Measurements from ENCODE around the gene PON2. TPM values are rescaled to one million over a fixed set of nuclear protein-coding genes. Genes with fewer than 3 reads are reported as not detected.

Gene PON2
- total RNA-seq, 1 donor from 2014 or later, result 152 TPM

GRCh38 chr7:95481271-95482165 lies 46.7 kb upstream of the PON2 start:
- Histone ChIP-seq H4K20me1 (ENCODE audit: insufficient read depth, low read length) (no peaks in the 10 kb centered on the region), H3K4me3 (ENCODE audit: insufficient read depth, low read depth, low read length) (no peak overlapping the region), H3K9me3 (ENCODE audit: insufficient read depth, low read depth, low read length) (no peaks in the 10 kb centered on the region), H2AFZ (ENCODE audit: low read depth, low read length) (no peak overlapping the region), H3K79me2 (ENCODE audit: insufficient read depth, low read length) (no peaks in the 10 kb centered on the region), H3K36me3 (ENCODE audit: insufficient read depth, low read length) (no peaks in the 10 kb centered on the region), H3K27me3 (ENCODE audit: insufficient read depth, low read length) (no peaks in the 10 kb centered on the region), H3K4me2 (ENCODE audit: low read length) (no peak overlapping the region), H3K27ac (ENCODE audit: low read depth, low read length) (no peak overlapping the region), H3K4me1 (ENCODE audit: insufficient read depth, low read length) (peaks cover 7% of the 10 kb centered on the region), H3K9ac (ENCODE audit: low read length) (no peak overlapping the region)
- Mint-ChIP-seq H3K9me3 (ENCODE audit: unreplicated experiment) (no peaks in the 10 kb centered on the region), H3K27me3 (ENCODE audit: low read depth, unreplicated experiment) (no peaks in the 10 kb centered on the region), H3K4me1 (ENCODE audit: low read depth, unreplicated experiment) (peaks cover 16% of the 10 kb centered on the region), H3K36me3 (ENCODE audit: low read depth, unreplicated experiment) (no peaks in the 10 kb centered on the region), H3K4me3 (ENCODE audit: unreplicated experiment) (no peak overlapping the region), H3K27ac (ENCODE audit: unreplicated experiment) (no peak overlapping the region)
- FAIRE-seq, result no peak
- DNase-seq (ENCODE audit: low read depth), result no peak
- TF ChIP-seq EZH2 (IDR thresholded peaks at IDR 0.05; ENCODE audit: insufficient read depth, low read length), result no peak
- TF ChIP-seq, protein P1, sequence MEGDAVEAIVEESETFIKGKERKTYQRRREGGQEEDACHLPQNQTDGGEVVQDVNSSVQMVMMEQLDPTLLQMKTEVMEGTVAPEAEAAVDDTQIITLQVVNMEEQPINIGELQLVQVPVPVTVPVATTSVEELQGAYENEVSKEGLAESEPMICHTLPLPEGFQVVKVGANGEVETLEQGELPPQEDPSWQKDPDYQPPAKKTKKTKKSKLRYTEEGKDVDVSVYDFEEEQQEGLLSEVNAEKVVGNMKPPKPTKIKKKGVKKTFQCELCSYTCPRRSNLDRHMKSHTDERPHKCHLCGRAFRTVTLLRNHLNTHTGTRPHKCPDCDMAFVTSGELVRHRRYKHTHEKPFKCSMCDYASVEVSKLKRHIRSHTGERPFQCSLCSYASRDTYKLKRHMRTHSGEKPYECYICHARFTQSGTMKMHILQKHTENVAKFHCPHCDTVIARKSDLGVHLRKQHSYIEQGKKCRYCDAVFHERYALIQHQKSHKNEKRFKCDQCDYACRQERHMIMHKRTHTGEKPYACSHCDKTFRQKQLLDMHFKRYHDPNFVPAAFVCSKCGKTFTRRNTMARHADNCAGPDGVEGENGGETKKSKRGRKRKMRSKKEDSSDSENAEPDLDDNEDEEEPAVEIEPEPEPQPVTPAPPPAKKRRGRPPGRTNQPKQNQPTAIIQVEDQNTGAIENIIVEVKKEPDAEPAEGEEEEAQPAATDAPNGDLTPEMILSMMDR (IDR thresholded peaks at IDR 0.05; ENCODE audit: insufficient read depth, low read depth, low read length), result no peak

- H2AFZ ChIP-seq (ENCODE audit: low read depth, low read length), result no peak overlapping the region
- H3K9me3 Mint-ChIP-seq (ENCODE audit: unreplicated experiment), result no peaks in the 10 kb centered on the region
- no peak overlapping the region for H3K4me3 ChIP-seq (ENCODE audit: insufficient read depth, low read depth, low read length)
- no peak overlapping the region for H3K4me3 Mint-ChIP-seq (ENCODE audit: unreplicated experiment)
- H3K27me3 Mint-ChIP-seq (ENCODE audit: low read depth, unreplicated experiment), result no peaks in the 10 kb centered on the region
- H3K9ac ChIP-seq (ENCODE audit: low read length), result no peak overlapping the region
- DNase-seq (ENCODE audit: low read depth), result no peak
- no peaks in the 10 kb centered on the region for H3K79me2 ChIP-seq (ENCODE audit: insufficient read depth, low read length)
- no peaks in the 10 kb centered on the region for H3K27me3 ChIP-seq (ENCODE audit: insufficient read depth, low read length)
- no peak overlapping the region for H3K27ac Mint-ChIP-seq (ENCODE audit: unreplicated experiment)
- peaks cover 21% of the 10 kb centered on the region for H3K4me1 Mint-ChIP-seq (ENCODE audit: low read depth, unreplicated experiment)
- TF ChIP-seq EZH2 (IDR thresholded peaks at IDR 0.05; ENCODE audit: insufficient read depth, low read length), result no peak
- TF ChIP-seq, protein P1 (IDR thresholded peaks at IDR 0.05; ENCODE audit: insufficient read depth, low read depth, low read length), result no peak
- H3K9me3 ChIP-seq (ENCODE audit: insufficient read depth, low read depth, low read length), result no peaks in the 10 kb centered on the region
- H3K4me2 ChIP-seq (ENCODE audit: low read length), result no peak overlapping the region
- no peaks in the 10 kb centered on the region for H3K36me3 ChIP-seq (ENCODE audit: insufficient read depth, low read length)
- no peak overlapping the region for H3K27ac ChIP-seq (ENCODE audit: low read depth, low read length)
- H3K4me1 ChIP-seq (ENCODE audit: insufficient read depth, low read length), result peaks cover 7% of the 10 kb centered on the region
- no peaks in the 10 kb centered on the region for H3K36me3 Mint-ChIP-seq (ENCODE audit: low read depth, unreplicated experiment)
- FAIRE-seq, result no peak
- H4K20me1 ChIP-seq (ENCODE audit: insufficient read depth, low read length), result no peaks in the 10 kb centered on the region
These were observed 45.3 kb upstream of the PON2 start for GRCh38 chr7:95479992-95480624.

Measured in astrocyte (in vitro differentiated cells and primary cell).